ENCODE measurements around the gene C1QL1.

DNA sequence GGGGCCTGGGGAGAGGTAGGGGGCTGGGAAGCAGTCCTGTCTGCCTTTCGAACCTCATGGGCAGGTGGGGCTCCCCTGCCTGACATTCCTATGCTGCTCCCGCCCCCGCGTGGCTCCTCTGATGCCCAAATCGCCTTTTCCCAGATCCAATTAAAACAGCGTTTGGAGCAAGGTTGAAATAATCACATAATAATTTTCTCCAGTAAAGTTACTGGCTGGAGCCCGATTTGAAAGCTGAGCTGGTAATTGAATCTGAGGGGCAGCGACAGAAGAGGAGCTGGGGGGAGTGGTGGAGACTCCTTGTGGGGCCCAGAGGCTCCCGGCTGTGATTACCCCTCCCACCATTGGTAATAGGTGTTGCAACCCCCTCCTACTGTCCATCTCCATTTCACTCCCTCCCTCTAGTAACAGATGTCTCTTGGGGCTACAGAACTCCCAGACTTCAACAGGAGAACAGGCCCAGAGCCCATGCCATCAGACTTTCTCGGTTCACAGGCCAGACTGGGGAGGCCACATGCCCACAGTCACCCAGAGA is 38.9 kb upstream of the C1QL1 start:
- TF ChIP-seq, protein P1, sequence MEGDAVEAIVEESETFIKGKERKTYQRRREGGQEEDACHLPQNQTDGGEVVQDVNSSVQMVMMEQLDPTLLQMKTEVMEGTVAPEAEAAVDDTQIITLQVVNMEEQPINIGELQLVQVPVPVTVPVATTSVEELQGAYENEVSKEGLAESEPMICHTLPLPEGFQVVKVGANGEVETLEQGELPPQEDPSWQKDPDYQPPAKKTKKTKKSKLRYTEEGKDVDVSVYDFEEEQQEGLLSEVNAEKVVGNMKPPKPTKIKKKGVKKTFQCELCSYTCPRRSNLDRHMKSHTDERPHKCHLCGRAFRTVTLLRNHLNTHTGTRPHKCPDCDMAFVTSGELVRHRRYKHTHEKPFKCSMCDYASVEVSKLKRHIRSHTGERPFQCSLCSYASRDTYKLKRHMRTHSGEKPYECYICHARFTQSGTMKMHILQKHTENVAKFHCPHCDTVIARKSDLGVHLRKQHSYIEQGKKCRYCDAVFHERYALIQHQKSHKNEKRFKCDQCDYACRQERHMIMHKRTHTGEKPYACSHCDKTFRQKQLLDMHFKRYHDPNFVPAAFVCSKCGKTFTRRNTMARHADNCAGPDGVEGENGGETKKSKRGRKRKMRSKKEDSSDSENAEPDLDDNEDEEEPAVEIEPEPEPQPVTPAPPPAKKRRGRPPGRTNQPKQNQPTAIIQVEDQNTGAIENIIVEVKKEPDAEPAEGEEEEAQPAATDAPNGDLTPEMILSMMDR (optimal IDR thresholded peaks at IDR 0.05 in 1 of 3, IDR thresholded peaks at IDR 0.05 in 1 of 3, conservative IDR thresholded peaks at IDR 0.05 in 1 of 3; ENCODE audit: extremely low read depth in 1 of 3, insufficient read depth in 2 of 3, low read length in 3 of 3), result no peak
- TF ChIP-seq EZH2 (IDR thresholded peaks at IDR 0.05; ENCODE audit: low read length), result no peak
